NCI-H2107 (cell line): ENCODE results near the gene ZC3H18.

ENCODE experiments used
- DNase-seq: peaks from one replicate; lab custom pipeline; 2025; lab: John Stamatoyannopoulos, UW

Gene ZC3H18

DNA sequence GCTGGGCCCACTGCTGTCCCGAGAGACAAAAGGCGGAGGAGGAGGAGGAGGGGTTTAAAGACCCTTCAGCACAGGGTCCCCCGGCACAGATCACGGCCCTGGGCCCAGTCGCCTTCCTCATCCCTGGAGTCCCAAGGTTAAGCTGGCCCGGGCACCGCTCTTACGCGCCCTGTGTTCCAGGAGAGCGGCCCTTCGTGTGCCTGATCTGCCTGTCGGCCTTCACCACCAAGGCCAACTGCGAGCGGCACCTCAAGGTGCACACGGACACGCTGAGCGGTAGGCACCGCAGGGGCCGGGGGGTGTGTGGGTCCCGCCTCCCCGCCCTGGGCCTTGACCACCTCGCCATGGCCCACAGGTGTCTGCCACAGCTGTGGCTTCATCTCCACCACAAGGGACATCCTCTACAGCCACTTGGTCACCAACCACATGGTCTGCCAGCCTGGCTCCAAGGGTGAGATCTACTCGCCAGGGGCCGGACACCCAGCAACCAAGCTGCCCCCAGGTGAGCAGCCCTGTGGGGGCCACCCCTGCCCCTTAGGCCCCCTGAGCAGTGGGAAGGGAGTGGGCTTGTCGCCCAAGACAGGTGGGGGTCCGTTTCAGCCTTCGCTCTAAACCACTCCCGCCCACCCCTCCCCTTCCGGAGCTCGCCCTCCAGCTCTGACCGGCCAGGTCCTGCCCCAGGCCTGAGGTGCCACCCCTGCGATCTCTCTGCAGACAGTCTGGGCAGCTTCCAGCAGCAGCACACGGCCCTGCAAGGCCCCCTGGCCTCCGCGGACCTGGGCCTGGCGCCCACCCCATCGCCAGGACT lies 37.6 kb upstream of the ZC3H18 start:
- DNase-seq: no peak

- DNase-seq: no peak
Observed at GRCh38 chr16:88533381-88533917, 36.8 kb upstream of the ZC3H18 start.

DNA sequence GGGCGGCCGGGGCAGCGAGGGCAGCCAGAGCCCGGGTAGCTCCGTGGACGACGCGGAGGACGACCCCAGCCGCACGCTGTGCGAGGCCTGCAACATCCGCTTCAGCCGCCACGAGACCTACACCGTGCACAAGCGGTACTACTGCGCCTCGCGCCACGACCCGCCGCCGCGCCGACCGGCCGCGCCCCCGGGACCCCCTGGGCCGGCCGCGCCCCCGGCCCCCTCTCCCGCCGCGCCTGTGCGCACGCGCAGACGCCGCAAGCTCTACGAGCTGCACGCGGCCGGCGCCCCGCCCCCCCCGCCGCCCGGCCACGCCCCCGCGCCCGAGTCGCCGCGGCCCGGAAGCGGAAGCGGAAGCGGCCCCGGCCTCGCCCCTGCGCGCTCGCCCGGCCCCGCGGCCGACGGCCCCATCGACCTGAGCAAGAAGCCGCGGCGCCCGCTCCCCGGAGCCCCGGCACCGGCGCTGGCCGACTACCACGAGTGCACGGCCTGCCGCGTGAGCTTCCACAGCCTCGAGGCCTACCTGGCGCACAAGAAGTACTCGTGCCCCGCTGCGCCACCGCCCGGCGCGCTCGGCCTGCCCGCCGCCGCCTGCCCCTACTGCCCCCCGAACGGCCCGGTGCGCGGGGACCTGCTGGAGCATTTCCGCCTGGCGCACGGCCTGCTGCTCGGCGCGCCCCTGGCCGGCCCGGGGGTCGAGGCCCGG lies 36.1 kb upstream of the ZC3H18 start:
- DNase-seq: peak; percentile 37

- no peak for DNase-seq
Observed at GRCh38 chr16:88534638-88535190, 35.5 kb upstream of the ZC3H18 start.

GRCh38 chr16:88535191-88535856 lies 34.9 kb upstream of the ZC3H18 start:
- DNase-seq: no peak

- DNase-seq: no peak
Observed at GRCh38 chr16:88535857-88536222, 34.4 kb upstream of the ZC3H18 start.

GRCh38 chr16:88536510-88536909 lies 33.7 kb upstream of the ZC3H18 start:
- no peak for DNase-seq

DNA sequence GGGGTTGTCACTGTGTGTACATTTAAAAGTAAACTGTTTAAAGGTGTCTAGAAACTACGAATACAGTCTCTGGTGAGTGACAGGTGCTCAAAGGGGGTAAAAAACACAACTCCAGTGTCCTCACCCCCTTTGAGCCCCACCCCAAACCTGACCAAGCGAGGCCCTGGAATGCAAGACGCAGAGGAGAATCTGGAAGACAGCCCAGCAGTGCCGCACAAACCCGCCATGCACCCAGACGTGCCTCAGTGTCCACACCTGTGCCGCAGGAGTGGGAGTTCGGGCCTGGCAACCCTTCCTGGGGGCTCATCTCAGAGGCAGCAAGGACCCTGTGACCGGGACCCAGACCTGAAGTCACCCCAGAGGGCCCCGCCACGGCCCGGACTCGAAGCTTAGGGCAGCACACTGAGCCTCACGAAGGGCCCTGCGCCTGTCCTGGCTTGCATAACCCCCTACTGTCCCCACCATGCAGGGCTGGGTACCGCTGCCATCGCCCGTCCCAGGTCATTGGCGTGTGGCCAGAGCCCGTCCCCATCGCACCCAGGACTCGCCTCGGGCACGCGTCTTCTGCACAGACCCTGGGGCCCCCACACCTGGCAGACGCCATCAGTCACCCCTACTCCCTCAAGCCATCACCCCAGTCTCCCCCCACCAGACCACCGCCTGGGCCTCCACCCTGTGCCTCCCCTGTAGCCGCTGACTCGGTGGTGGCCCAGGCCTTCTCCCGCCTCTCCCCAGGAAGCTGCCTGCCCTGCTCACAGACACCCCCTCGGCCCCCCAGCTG lies 33.0 kb upstream of the ZC3H18 start:
- no peak for DNase-seq

DNA sequence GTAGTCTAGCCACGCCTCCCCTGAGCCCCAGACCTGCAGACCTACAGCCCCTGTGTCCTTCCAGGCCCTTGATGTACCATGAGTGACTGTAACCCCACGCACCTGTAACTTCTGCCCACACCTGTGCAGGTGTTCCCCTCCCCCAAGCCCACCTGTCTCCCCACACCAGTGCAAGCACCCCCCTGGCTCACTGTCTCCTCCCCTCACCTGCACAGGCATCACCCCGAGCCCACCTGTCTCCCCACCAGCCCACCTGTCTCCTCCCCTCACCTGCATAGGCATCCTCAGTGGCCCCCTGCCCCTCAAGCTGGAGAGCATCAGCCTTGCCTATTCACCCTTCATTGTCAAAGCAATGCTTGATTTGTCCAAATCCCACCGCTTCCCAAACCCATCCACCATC lies 32.3 kb upstream of the ZC3H18 start:
- no peak for DNase-seq

GRCh38 chr16:88538366-88539060 lies 31.7 kb upstream of the ZC3H18 start:
- no peak for DNase-seq

GRCh38 chr16:88539261-88539651 lies 30.9 kb upstream of the ZC3H18 start:
- no peak for DNase-seq

DNA sequence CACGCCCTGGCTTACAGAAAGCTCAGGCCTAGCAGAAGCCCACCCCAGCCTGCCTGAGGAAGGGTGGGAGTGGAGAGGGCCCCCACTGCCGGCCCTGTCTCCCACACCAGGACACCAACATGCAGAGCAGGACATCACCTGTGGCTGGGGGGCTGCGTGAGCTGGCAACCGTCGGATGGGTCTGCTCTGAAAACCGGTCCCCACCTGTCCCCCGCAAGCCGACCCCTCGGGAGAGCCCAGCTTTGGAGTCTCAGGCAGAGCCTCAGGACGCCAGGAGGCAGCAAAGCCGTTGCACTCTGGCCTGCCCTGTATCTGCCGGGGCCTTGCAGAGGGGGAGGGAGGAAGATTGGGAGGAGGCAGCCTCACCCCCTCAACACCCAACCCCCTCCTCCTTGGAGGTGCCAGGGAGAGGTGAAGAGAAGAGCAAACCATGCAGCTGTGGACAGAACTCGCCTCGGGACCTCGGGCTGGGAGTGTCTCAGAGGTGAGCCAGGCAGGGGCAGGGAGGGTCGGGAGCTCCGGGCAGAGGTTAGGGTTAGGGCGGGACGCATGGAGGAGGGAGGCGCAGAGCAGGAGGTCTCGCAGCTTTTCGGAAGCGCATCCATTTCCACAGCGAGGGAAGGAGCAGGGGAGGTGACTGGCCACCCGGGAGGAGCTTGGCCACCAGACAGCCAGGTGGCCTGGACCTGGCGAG lies 30.4 kb upstream of the ZC3H18 start:
- no peak for DNase-seq

DNA sequence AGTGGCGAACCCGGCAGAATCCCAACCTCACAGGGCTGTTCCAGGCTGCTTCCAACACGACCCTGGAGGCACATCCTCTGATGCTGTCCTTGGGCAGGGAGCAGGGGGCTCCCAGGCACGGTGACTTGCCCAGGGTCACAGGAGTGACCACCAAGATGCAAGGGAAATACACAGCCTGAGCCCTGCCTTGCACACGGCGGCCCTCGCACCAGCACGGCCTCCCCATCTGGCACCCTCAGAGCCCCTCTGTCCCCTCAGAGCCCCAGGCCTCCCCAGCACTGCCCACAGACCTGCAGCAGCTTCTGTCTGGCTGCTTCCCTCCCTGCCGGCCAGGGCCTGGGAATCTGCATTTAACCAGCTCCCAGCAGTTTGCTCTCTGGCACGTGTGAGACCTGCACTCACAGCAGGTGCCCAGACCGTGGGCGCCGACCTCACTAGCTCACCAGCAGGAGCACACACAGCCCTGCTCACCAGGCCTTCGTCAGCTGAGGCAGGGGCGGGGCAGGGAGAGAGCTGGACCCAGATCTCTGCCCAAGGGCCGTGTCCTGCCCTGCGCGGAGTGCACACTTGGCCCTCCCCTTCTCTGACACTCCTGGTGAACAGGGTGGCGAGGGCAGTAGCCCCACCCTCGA lies 29.7 kb upstream of the ZC3H18 start:
- no peak for DNase-seq

DNA sequence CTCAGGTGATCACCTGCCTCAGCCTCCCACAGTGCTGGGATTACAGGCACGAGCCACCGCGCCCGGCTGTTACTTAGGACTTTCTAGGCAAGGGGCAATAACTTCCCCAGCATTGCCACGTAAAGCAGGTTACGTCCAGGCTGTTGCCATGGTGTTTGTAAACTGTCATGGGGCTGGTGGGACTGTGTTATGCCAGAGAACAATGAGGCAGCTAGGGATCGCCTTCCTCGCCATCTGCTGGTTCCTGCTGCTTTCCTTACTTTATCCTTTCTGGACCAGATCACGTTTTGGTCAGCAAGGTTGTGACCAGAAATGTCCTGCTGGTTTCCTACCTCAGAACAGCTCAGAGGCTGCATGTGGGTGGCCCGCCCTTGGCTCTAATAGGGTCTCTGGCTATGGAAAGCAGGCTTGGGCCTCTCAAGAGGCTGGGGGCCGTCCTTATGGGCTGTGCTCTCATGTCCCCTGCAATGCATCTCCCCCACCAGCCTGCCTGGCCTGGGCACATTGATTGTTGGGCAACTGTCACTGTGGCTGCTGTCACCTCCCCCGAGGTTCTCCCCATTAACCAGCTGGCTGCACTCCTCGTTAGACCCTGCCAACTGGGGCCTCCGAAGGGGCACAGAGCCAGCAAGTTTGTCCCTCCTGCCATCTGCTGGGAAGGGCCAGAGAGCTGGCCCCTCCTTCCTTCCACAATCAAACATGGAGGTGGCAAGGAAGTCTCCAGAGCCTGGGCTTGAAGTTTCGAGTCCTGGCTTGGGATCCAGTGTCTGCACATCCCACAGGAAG lies 28.2 kb upstream of the ZC3H18 start:
- DNase-seq: no peak

GRCh38 chr16:88543230-88543813 lies 26.9 kb upstream of the ZC3H18 start:
- DNase-seq: no peak

DNA sequence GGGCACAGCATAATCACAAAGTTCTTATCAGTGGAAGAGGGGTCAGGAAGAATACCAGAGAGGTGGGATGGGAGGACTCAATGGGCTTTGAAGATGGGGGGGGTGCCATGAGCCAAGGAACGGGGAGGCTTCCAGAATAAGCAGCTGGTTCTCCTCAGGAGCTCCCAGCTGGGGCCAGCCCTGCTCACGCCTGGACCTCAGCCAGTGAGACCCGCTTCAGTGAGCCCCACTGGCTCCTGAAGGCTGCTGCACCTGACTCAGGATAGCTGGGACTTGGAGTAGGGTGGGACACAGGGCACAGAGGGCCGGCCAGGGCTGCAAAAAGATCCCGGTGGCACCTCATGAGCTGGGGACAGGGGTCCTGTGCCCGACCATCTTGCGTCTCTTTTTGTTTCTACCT lies 24.4 kb upstream of the ZC3H18 start:
- DNase-seq: no peak

- DNase-seq: no peak
Observed at GRCh38 chr16:88548131-88548874, 21.9 kb upstream of the ZC3H18 start.

DNA sequence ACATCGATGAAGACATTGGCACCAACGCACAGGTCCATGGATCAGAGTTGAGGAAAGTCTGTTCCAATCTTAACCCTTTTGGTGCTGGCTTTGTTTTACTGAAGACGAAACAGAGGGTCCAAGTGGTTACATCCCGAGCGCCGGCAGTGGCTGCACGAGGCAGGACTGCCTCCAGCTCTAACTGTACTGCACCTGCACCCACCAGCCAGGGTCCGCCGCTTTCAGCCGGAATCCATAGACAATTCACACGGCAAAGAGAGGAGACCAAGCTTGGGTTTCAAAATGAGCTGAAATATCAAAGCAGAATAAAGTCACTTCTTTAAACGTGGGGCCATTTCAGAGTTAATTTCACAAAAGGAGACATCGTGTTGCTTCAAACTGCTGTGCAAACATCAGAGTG lies 21.2 kb upstream of the ZC3H18 start:
- no peak for DNase-seq
